Tibial nerve (tissue), 4 donors: ENCODE measurements around the gene SFRP5. TPM values are rescaled to one million over a fixed set of nuclear protein-coding genes. Genes with fewer than 3 reads are reported as not detected.

Experiments
- DNase-seq, 2 donors: peaks; one replicate each; pipeline ENCODE4 v3.0.0-alpha.2; 2019; ENCODE audit warnings: low spot score in 2 of 2
- H3K27ac ChIP-seq, 4 donors: fragments of 200-600 bp; sonication (generic) in 3 of 4; one replicate each; pipeline ENCODE4 v1.5.1; 2017 to 2019; ENCODE audit warnings: mild to moderate bottlenecking in 1 of 4
- H3K27me3 ChIP-seq, 2 donors: fragments of 200-600 bp; sonication (generic) in 1 of 2; one replicate each; pipeline versions ENCODE4 v1.5.1 to v1.6.0; 2017 to 2019
- H3K36me3 ChIP-seq, 3 donors: fragments of 200-600 bp; sonication (generic); one replicate each; pipeline ENCODE4 v1.5.1; 2018 to 2019
- H3K4me1 ChIP-seq, 4 donors: fragments of 200-600 bp; sonication (generic) in 3 of 4; one replicate each; pipeline ENCODE4 v1.5.1; 2017 to 2019
- H3K4me3 ChIP-seq, 4 donors: fragments of 200-600 bp; sonication (generic) in 3 of 4; one replicate each; pipeline ENCODE4 v1.5.1; 2017 to 2019; ENCODE audit warnings: mild to moderate bottlenecking in 1 of 4, moderate library complexity in 1 of 4
- H3K9me3 ChIP-seq, 4 donors: fragments of 200-600 bp; sonication (generic) in 3 of 4; one replicate each; pipeline ENCODE4 v1.5.1; 2017 to 2019
- EP300 ChIP-seq, 2 donors: sonication (generic); formaldehyde crosslinking; IDR thresholded peaks; one replicate each; pipeline ENCODE4 v1.6.1; 2017; ENCODE audit warnings: antibody characterized with exemption in 2 of 2, mild to moderate bottlenecking in 1 of 2
- POLR2A ChIP-seq, 2 donors: fragments of 450-650 bp; IDR thresholded peaks; one replicate each; pipeline ENCODE4 v1.6.1; 2017; ENCODE audit warnings: antibody characterized with exemption in 2 of 2, mild to moderate bottlenecking in 2 of 2, moderate library complexity in 2 of 2
- WGBS, 2 donors: methylation state at CpG; one replicate each; pipeline ENCODE4 v1.1.5; 2018; 5-methylcytosine and 5-hydroxymethylcytosine counted together
- total RNA-seq, 4 donors: library from RNA; depleted of rRNA; stranded (reverse); fragments of >200 nt; gene quantifications; one replicate each; pipeline ENCODE4 v1.1.0, GENCODE V29; 2016
- TF ChIP-seq, protein P1 (sequence below), 5 experiments: fragments of 200-600 bp in 3 of 5; fragments of 450-650 bp in 2 of 5; sonication (generic) in 3 of 5; IDR thresholded peaks; one replicate each; pipeline ENCODE4 v1.5.1; 2016 to 2019; ENCODE audit warnings: antibody characterized with exemption in 5 of 5, mild to moderate bottlenecking in 3 of 5, moderate library complexity in 2 of 5

The SFRP5 gene
- total RNA-seq, 4 donors from 2014 or later: 183 to 530 (median 479) TPM

DNA sequence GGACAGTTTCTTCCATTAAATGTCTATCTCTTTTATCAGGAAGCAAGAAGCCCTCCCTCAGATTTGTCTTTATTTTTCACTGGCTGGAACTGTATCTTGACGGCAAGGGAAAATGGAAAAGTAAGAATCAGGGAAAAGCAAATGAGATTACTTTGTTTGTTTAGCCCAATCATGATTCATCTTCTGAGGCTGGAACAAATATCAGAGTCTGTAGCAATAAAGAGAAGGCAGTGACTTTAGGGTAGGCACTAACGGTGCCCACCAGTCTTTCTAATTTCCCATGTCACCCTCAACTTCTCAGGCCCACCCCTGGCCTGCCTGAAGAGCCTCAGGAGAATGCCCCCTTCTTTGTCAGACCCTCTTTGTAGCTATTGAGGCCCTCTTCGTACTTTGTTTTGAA lies 41.5 kb upstream of the SFRP5 start:
- no peaks in the 10 kb centered on the region for H3K9me3 ChIP-seq
- 54 to 60% methylated on average over 3 of the region's 3 CpGs for WGBS, 2 donors
- no peaks in the 10 kb centered on the region for H3K27me3 ChIP-seq
- TF ChIP-seq EP300 (IDR thresholded peaks at IDR 0.05) (no peak), POLR2A (IDR thresholded peaks at IDR 0.05) (no peak)
- TF ChIP-seq, protein P1, sequence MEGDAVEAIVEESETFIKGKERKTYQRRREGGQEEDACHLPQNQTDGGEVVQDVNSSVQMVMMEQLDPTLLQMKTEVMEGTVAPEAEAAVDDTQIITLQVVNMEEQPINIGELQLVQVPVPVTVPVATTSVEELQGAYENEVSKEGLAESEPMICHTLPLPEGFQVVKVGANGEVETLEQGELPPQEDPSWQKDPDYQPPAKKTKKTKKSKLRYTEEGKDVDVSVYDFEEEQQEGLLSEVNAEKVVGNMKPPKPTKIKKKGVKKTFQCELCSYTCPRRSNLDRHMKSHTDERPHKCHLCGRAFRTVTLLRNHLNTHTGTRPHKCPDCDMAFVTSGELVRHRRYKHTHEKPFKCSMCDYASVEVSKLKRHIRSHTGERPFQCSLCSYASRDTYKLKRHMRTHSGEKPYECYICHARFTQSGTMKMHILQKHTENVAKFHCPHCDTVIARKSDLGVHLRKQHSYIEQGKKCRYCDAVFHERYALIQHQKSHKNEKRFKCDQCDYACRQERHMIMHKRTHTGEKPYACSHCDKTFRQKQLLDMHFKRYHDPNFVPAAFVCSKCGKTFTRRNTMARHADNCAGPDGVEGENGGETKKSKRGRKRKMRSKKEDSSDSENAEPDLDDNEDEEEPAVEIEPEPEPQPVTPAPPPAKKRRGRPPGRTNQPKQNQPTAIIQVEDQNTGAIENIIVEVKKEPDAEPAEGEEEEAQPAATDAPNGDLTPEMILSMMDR (IDR thresholded peaks at IDR 0.05): no peak
- no peak overlapping the region for H3K27ac ChIP-seq
- no peaks in the 10 kb centered on the region for H3K4me1 ChIP-seq
- H3K36me3 ChIP-seq: no peaks in the 10 kb centered on the region
- no peak for DNase-seq
- H3K4me3 ChIP-seq: no peak overlapping the region

DNA sequence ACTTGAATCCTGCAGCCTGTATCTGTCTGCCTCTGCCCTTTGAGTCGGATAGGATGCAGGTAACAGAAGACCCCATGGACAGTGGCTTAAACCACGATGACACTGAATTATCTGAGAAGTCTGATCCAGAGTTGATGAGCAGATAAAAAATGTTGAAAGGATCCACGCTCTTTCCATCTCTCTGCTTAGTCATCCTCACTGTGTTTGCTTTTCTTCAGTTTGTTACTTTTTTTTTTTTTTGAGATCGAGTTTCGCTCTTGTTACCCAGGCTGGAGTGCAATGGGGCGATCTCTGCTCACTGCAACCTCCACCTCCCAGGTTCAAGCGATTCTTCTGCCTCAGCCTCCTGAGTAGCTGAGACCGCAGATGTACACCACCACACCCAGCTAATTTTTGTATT lies 40.9 kb upstream of the SFRP5 start:
- H3K27ac ChIP-seq: no peak overlapping the region
- H3K4me3 ChIP-seq: no peak overlapping the region
- H3K36me3 ChIP-seq: no peaks in the 10 kb centered on the region
- H3K27me3 ChIP-seq: no peaks in the 10 kb centered on the region
- TF ChIP-seq, protein P1 (IDR thresholded peaks at IDR 0.05): no peak
- TF ChIP-seq POLR2A (IDR thresholded peaks at IDR 0.05) (no peak), EP300 (IDR thresholded peaks at IDR 0.05) (no peak)
- no peaks in the 10 kb centered on the region for H3K9me3 ChIP-seq
- WGBS, 2 donors: 77% methylated on average over 8 of the region's 8 CpGs
- H3K4me1 ChIP-seq: no peaks in the 10 kb centered on the region
- no peak for DNase-seq

DNA sequence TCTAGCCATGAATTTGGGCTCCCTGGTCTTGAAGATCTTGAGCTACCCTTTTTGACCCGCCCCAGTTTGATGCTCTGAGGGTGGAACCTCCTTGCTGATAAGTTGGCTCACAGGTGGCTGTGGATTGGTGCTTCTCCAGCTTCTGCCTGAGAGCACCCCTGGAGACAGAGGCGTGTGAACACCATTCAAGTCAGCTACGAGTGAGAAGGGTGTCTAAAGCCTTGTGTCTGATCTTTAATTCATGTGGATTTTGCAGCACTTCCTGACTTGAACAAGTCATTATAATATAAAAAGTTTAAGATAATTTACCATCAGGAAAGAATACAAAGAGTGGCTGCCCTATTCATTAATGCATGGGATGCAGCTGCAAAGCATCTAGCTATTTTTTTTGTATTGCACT lies 40.2 kb upstream of the SFRP5 start:
- no peak overlapping the region for H3K4me3 ChIP-seq
- H3K27me3 ChIP-seq: no peaks in the 10 kb centered on the region
- TF ChIP-seq, protein P1 (IDR thresholded peaks at IDR 0.05): no peak
- no peak for TF ChIP-seq EP300 (IDR thresholded peaks at IDR 0.05)
- TF ChIP-seq POLR2A (IDR thresholded peaks at IDR 0.05): no peak
- DNase-seq: no peak
- no peaks in the 10 kb centered on the region for H3K9me3 ChIP-seq
- no peaks in the 10 kb centered on the region for H3K36me3 ChIP-seq
- H3K27ac ChIP-seq: no peak overlapping the region
- no peaks in the 10 kb centered on the region for H3K4me1 ChIP-seq
- WGBS, 2 donors: 55 to 68% methylated on average over 3 of the region's 3 CpGs

DNA sequence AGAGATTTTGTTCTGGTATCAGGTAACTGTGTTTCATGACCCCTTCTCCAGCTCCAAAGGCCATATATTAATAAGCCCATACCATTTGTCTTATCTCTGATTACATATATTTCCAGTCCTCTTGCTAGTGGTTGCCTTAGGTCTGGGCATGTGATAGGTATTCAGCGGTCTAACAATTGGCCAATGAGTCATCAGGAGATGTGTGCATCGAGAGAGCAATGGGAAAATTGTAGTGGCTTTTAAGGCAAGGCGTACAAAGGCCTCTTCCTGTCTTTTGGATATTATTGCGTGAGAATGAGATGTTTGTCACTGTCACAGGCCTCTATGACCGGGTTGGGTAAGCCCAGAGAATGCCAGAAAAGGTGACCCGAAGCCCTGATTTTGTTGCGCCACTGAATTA lies 38.6 kb upstream of the SFRP5 start:
- H3K4me3 ChIP-seq: no peak overlapping the region
- no peaks in the 10 kb centered on the region for H3K9me3 ChIP-seq
- peaks cover 0 to 4% (median 0%) of the 10 kb centered on the region in 4 donors for H3K4me1 ChIP-seq
- DNase-seq: no peak
- WGBS, 2 donors: 67 to 75% methylated on average over 7 of the region's 7 CpGs
- TF ChIP-seq POLR2A (IDR thresholded peaks at IDR 0.05) (no peak), EP300 (IDR thresholded peaks at IDR 0.05) (no peak)
- TF ChIP-seq, protein P1 (IDR thresholded peaks at IDR 0.05): no peak
- H3K27me3 ChIP-seq: no peaks in the 10 kb centered on the region
- no peaks in the 10 kb centered on the region for H3K36me3 ChIP-seq
- H3K27ac ChIP-seq: no peak overlapping the region

DNA sequence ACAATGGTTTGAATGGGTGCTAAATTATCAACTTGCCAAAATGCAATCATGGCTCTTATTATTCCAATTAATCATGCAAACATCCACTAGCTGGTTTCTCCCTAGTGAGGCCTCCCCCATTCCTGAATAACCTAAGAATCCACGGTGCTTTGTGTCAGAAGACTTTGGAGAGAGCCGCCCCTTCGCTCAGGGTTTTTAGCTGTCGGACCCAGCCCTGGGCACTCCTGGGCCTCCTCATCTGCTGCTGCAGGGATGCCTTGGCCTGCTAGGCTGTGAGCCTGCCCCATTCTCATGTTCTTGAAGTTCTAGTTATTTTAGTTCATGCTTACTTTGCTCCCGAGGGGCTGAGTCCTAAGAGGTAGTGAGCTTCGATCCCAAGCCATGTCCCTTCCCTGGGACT lies 34.1 kb upstream of the SFRP5 start:
- no peaks in the 10 kb centered on the region for H3K9me3 ChIP-seq
- no peaks in the 10 kb centered on the region for H3K27me3 ChIP-seq
- no peak for DNase-seq
- peaks cover 0 to 12% (median 0%) of the 10 kb centered on the region in 4 donors for H3K4me1 ChIP-seq
- no peaks in the 10 kb centered on the region for H3K36me3 ChIP-seq
- WGBS, 2 donors: 69 to 73% methylated on average over 6 of the region's 6 CpGs
- no peak overlapping the region for H3K4me3 ChIP-seq
- peak overlapping the region in 1 of 4 donors; percentile 33 for H3K27ac ChIP-seq
- TF ChIP-seq POLR2A (IDR thresholded peaks at IDR 0.05) (no peak), EP300 (IDR thresholded peaks at IDR 0.05) (no peak)
- TF ChIP-seq, protein P1 (IDR thresholded peaks at IDR 0.05): no peak
